A549 (cell line): ENCODE data around the gene PLCD3. TPM values are rescaled to one million over a fixed set of nuclear protein-coding genes. Genes with fewer than 3 reads are reported as not detected.

Experiments used
- ATAC-seq, 2 experiments: fragments of 200-7000 bp in 1 of 2; fragments of >200 bp in 1 of 2; cut with Nextera tagmentation in 1 of 2; cut with Tn5 transposase in 1 of 2; 3 replicates each; pipeline versions ENCODE4 v1.8.0 to v1.9.1; 2018 to 2020; ENCODE audit warnings: mild to moderate bottlenecking in 1 of 2, moderate library complexity in 1 of 2
- CTCF ChIA-PET: fragments of 300-600 bp; sonication (Branson Sonifier 250); formaldehyde crosslinking; extraction: SDS; loops from one replicate; lab custom pipeline; 2021; ENCODE audit warnings: antibody characterized with exemption, inconsistent platforms; lab: Yijun Ruan, JAX
- POLR2A ChIA-PET: fragments of 350-600 bp; formaldehyde crosslinking; extraction: SDS; loops from one replicate; lab custom pipeline; 2021; ENCODE audit warnings: antibody characterized with exemption, inconsistent platforms; lab: Yijun Ruan, JAX
- DNase-seq, 2 experiments: peaks; one replicate each; pipeline versions ENCODE4 v3.0.0 to v3.0.0-alpha.2; 2011 to 2016; ENCODE audit warnings: low read depth in 1 of 2, low spot score in 1 of 2
- FAIRE-seq: peaks from 2 replicates; lab custom pipeline; 2011; peaks lifted over from hg19 to GRCh38; lab: Jason Lieb, UNC
- H3K27ac ChIP-seq, 2 experiments: fragments of >200 bp; sonication (Bioruptor Twin); formaldehyde crosslinking; 3 replicates each; pipeline ENCODE4 v1.5.1; 2016 to 2017
- H3K4me1 ChIP-seq: fragments of >200 bp; sonication (Bioruptor Twin); formaldehyde crosslinking; 3 replicates; pipeline ENCODE4 v1.6.1; 2016
- H3K4me2 ChIP-seq: fragments of >200 bp; sonication (Bioruptor Twin); formaldehyde crosslinking; 3 replicates; pipeline ENCODE4 v1.6.1; 2016
- H3K4me3 ChIP-seq: fragments of >200 bp; sonication (Bioruptor Twin); formaldehyde crosslinking; 3 replicates; pipeline ENCODE4 v1.5.1; 2016
- H3K9me3 ChIP-seq: fragments of >200 bp; sonication (Bioruptor Twin); formaldehyde crosslinking; 3 replicates; pipeline ENCODE4 v1.6.1; 2016
- ATOH8 ChIP-seq: fragments of 250-450 bp; sonication (Bioruptor Pico); IDR thresholded peaks from 2 replicates; pipeline ENCODE4 v1.5.0; 2020; ENCODE audit warnings: low read depth, mild to moderate bottlenecking, moderate library complexity
- BCL3 ChIP-seq: fragments of >200 bp; sonication (Bioruptor Twin); formaldehyde crosslinking; IDR thresholded peaks from 3 replicates; pipeline ENCODE4 v1.6.1; 2016
- BHLHE40 ChIP-seq: IDR thresholded peaks from 2 replicates; pipeline ENCODE4 v1.6.1; 2012; ENCODE audit warnings: low read depth, low read length, inconsistent platforms
- EHMT2 ChIP-seq: fragments of 200-600 bp; sonication (generic); IDR thresholded peaks from 2 replicates; pipeline ENCODE4 v1.6.1; 2016; ENCODE audit warnings: antibody characterized with exemption, low read depth, mild to moderate bottlenecking, moderate library complexity
- ESRRA ChIP-seq: fragments of 150-350 bp; IDR thresholded peaks from 2 replicates; pipeline ENCODE4 v1.6.1; 2014; ENCODE audit warnings: mild to moderate bottlenecking, low read length, borderline replicate concordance
- HOXA7 ChIP-seq: fragments of 250-450 bp; sonication (Bioruptor Pico); IDR thresholded peaks from 2 replicates; pipeline ENCODE4 v1.5.0; 2020; ENCODE audit warnings: mild to moderate bottlenecking, moderate library complexity
- HOXB5 ChIP-seq: fragments of 250-450 bp; sonication (Bioruptor Pico); IDR thresholded peaks from 2 replicates; pipeline ENCODE4 v1.5.0; 2020; ENCODE audit warnings: mild to moderate bottlenecking, moderate library complexity
- KDM1A ChIP-seq: fragments of 200-600 bp; sonication (generic); IDR thresholded peaks from 2 replicates; pipeline ENCODE4 v1.6.1; 2016; ENCODE audit warnings: low read depth, mild to moderate bottlenecking
- MAFK ChIP-seq: fragments of 450-650 bp; IDR thresholded peaks from 2 replicates; pipeline ENCODE4 v1.6.1; 2014; ENCODE audit not compliant: partially characterized antibody
- MAX ChIP-seq: IDR thresholded peaks from 2 replicates; pipeline ENCODE4 v1.6.1; 2012
- MAZ ChIP-seq: fragments of 150-350 bp; IDR thresholded peaks from 2 replicates; pipeline ENCODE4 v1.6.1; 2014; ENCODE audit warnings: antibody characterized with exemption, low read depth, low read length, borderline replicate concordance
- MYC ChIP-seq: IDR thresholded peaks from 2 replicates; pipeline ENCODE4 v1.6.1; 2012; ENCODE audit warnings: mild to moderate bottlenecking, inconsistent platforms, low read length, improper control_type of control experiment, borderline replicate concordance
- NFE2L2 ChIP-seq: fragments of 150-350 bp; conservative IDR thresholded peaks from 2 replicates; pipeline ENCODE4 v1.6.1; 2014; ENCODE audit warnings: low read length
- PHF8 ChIP-seq: fragments of 200-600 bp; sonication (generic); IDR thresholded peaks from 2 replicates; pipeline ENCODE4 v1.6.1; 2016; ENCODE audit warnings: low read depth, mild to moderate bottlenecking, antibody characterized with exemption, moderate library complexity, borderline replicate concordance
- RAD21 ChIP-seq, 2 experiments: fragments of >200 bp in 1 of 2; sonication (Bioruptor Twin) in 1 of 2; formaldehyde crosslinking in 1 of 2; IDR thresholded peaks in 1 of 2; conservative IDR thresholded peaks in 1 of 2; 2 replicates in 1 of 2; 3 replicates in 1 of 2; pipeline ENCODE4 v1.6.1; 2012 to 2018; ENCODE audit warnings: inconsistent platforms in 1 of 2
- RCOR1 ChIP-seq: fragments of 150-350 bp; IDR thresholded peaks from 2 replicates; pipeline ENCODE4 v1.6.1; 2014; ENCODE audit warnings: antibody characterized with exemption, low read length, low read depth
- REST ChIP-seq: fragments of 200-600 bp; sonication (generic); IDR thresholded peaks from 2 replicates; pipeline ENCODE4 v1.6.1; 2016; ENCODE audit warnings: antibody characterized with exemption, mild to moderate bottlenecking, moderate library complexity
- RFX5 ChIP-seq: fragments of 450-650 bp; IDR thresholded peaks from 2 replicates; pipeline ENCODE4 v1.7.1; 2014; ENCODE audit warnings: antibody characterized with exemption, mild to moderate bottlenecking, moderate library complexity
- SREBF2 ChIP-seq: fragments of 450-650 bp; IDR thresholded peaks from 2 replicates; pipeline ENCODE4 v1.6.1; 2014; ENCODE audit warnings: mild to moderate bottlenecking, moderate library complexity
- TFCP2L1 ChIP-seq: fragments of 250-450 bp; sonication (Bioruptor Pico); IDR thresholded peaks from 2 replicates; pipeline ENCODE4 v1.5.0; 2021; ENCODE audit warnings: mild to moderate bottlenecking
- WGBS: methylation state at CpG from one replicate; pipeline ENCODE4 v1.1.6; 2017; ENCODE audit errors: missing lambda C conversion rate; 5-methylcytosine and 5-hydroxymethylcytosine counted together
- polyA plus RNA-seq, 4 experiments: library from polyadenylated mRNA; depleted of rRNA in 3 of 4; stranded (reverse); fragments of >200 nt; fragmentation: RNase III in 1 of 4; extraction: RNeasy Plus Mini Kit Qiagen cat#74134 plus additional on column Dnase treatment in 1 of 4; gene quantifications; 2 replicates in 3 of 4; 3 replicates in 1 of 4; pipeline ENCODE4 v1.2.3, GENCODE V29; 2011 to 2017
- TF ChIP-seq, protein P1 (sequence below): IDR thresholded peaks from 2 replicates; pipeline ENCODE4 v1.6.1; 2012; ENCODE audit warnings: low read depth, borderline replicate concordance
- TF ChIP-seq, protein P2 (sequence below): fragments of 150-350 bp; IDR thresholded peaks from 2 replicates; pipeline ENCODE4 v1.6.1; 2014; ENCODE audit warnings: low read depth, mild to moderate bottlenecking, low read length

Gene PLCD3
- polyA plus RNA-seq, 2 of the 4 experiments (the other 2 are of a cell fraction), result 56.6 to 105 TPM

DNA sequence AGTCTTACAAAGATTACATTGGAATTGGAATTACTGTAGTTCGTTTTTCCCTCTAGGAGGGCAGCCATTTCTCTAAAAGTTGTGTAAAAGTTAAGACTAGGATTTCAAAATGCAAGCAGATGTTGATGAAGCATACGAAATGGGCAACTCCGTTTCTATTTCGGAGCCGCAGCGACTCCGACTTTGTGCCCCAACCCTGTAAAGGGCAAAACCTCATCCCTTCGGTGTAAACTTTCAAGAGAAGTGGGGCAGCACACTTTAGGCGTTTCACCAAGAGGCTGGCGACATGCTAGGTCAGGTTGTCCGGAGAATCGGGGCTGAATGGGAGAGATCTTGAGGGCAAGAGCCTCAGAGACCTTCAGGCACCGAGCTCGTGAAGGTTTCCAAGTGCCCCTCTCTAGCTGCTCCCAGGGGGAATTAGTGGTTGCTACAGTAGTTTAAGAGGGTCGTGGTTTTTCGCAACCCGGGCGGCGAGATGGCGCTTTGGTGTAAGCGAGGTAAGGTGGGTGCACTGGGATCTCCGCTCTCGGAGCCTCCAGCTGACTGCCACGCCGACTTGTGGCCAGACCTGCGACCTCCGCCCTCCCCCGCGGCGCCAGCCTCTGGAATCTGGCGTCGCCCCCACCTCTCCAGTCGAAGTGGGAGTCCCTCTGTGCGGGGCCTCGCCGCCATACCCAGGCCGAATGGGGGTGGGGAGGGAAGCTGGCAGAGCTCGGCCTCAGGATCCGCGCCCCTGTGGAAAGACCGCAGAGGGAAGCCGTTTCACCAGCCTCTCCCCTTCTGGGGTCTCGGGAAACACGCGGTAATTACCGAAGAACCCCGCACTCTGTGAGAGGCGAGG lies 28.4 kb upstream of the PLCD3 start (continued):
- TF ChIP-seq ATOH8 (peak; percentile 58; the same call in 1 of the 2 replicates), HOXB5 (CRISPR knock-in tag) (no peak), RCOR1 (no peak), BHLHE40 (no peak), SREBF2 (no peak), BCL3 (no peak), EHMT2 (no peak), HOXA7 (CRISPR knock-in tag) (peak; percentile 67; the same call in 1 of the 2 replicates), MAZ (no peak), NFE2L2 (no peak), RAD21 (conservative IDR thresholded peaks at IDR 0.05 in 1 of 2, IDR thresholded peaks at IDR 0.05 in 1 of 2) (peak in 1 of 2 experiments; percentile 42; a peak in 4 of 5 replicates), RFX5 (no peak), TFCP2L1 (CRISPR knock-in tag) (peak; percentile 77; the same call in 1 of the 2 replicates), MYC (no peak; the same call in 1 of the 2 replicates), PHF8 (no peak)
- TF ChIP-seq, protein P1, sequence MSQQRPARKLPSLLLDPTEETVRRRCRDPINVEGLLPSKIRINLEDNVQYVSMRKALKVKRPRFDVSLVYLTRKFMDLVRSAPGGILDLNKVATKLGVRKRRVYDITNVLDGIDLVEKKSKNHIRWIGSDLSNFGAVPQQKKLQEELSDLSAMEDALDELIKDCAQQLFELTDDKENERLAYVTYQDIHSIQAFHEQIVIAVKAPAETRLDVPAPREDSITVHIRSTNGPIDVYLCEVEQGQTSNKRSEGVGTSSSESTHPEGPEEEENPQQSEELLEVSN, result peak; percentile 17; the same call in 1 of the 2 replicates
- TF ChIP-seq, all 56 proteins: peak for 10

- H3K27ac ChIP-seq, result peak overlapping the region in 1 of 2 experiments; percentile 68; a peak in 2 of 6 replicates
- WGBS, result 90% methylated on average over 3 of the region's 3 CpGs
- CTCF ChIA-PET, result interaction anchor here (1.2 to 43.5 kb wide), 5 partner anchors 12 to 91 kb away, joined by 4 to 2147 read pairs (median 540); partner anchors contain the start of genes ACBD4, FMNL1, HEXIM2 and PLCD3
- DNase-seq, result no peak
- H3K4me1 ChIP-seq, result peaks cover 48% of the 10 kb centered on the region
- H3K4me2 ChIP-seq, result no peak overlapping the region
- FAIRE-seq, result no peak
- H3K9me3 ChIP-seq, result no peaks in the 10 kb centered on the region
- no peak overlapping the region for H3K4me3 ChIP-seq
- ATAC-seq, result no peak
- TF ChIP-seq MAZ, result no peak
- TF ChIP-seq HOXA7 (CRISPR knock-in tag), result no peak
- no peak for TF ChIP-seq MAX
- TF ChIP-seq ATOH8, result no peak
- TF ChIP-seq, protein P1, result no peak
- TF ChIP-seq MAFK, result no peak
- TF ChIP-seq HOXB5 (CRISPR knock-in tag), result no peak
- no peak for TF ChIP-seq REST
- TF ChIP-seq KDM1A, result no peak
- TF ChIP-seq, protein P2, sequence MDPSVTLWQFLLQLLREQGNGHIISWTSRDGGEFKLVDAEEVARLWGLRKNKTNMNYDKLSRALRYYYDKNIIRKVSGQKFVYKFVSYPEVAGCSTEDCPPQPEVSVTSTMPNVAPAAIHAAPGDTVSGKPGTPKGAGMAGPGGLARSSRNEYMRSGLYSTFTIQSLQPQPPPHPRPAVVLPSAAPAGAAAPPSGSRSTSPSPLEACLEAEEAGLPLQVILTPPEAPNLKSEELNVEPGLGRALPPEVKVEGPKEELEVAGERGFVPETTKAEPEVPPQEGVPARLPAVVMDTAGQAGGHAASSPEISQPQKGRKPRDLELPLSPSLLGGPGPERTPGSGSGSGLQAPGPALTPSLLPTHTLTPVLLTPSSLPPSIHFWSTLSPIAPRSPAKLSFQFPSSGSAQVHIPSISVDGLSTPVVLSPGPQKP, result no peak
- no peak for TF ChIP-seq ESRRA
- no peak for TF ChIP-seq PHF8
- POLR2A ChIA-PET, result interaction anchor here (1.7 to 1.8 kb wide), 2 partner anchors 8 to 17 kb away, joined by 13 to 18 read pairs; partner anchors contain the start of gene HEXIM1
Measured at GRCh38 chr17:45156242-45156641, 23.9 kb upstream of the PLCD3 start.
